Left renal cortex interstitium (tissue), 4 donors: ENCODE measurements around the gene GPR157. TPM values are rescaled to one million over a fixed set of nuclear protein-coding genes. Genes with fewer than 3 reads are reported as not detected.
"Not testable (repeated sequence)": the region's sequence is repeated elsewhere in the genome, so short reads cannot be mapped to it uniquely, and the experiment has no call there.

Experiments
- DNase-seq, 4 donors: peaks; one replicate each; pipeline ENCODE4 v3.0.0-alpha.2; 2013; ENCODE audit warnings: low read depth in 4 of 4, low spot score in 2 of 4, missing footprints in 1 of 4
- polyA plus RNA-seq, 4 donors: library from polyadenylated mRNA; unstranded; fragments of 120-200 nt; gene quantifications; one replicate each; pipeline ENCODE4 v1.2.1, GENCODE V29; 2013; ENCODE audit not compliant: insufficient read length in 4 of 4

Gene GPR157
- polyA plus RNA-seq, 4 donors, result 1.3 to 3.0 (median 1.4) TPM

DNA sequence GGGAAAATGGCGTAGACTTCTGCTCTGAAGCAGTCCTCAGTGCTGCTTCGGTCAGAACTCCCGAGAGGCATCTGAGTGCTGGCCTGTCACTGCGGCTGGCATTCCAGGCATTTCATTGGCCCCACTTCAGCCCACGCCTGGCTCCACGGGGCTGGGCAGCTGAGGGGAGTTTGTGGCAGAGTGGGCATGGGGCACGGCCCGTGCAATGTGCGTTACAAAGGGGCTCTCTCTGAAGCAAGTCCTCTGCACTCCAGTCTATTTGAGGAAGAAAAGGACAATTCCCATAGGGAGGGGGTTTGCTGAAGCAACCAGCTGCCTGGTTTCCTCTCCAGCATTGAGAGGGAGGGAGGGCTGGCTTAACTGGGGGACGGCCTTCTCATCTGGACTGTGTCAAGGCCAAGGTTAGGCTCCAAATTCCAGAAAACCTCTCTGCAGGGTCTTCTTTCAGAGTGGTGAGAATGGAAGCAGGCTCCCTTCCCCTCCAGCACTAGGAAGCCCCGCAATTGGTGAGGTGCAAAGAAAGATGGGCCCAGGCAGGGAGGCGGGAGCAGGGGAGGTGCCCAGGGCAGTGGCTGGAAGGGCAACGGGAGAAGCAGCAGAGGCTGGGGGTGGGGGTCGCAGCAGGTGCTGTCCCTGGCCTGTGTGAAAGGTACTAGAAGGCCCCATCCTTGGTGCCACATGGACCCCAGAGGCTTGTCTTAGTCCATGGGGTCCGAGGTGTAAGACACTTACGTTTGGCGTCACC is 21.1 kb upstream of the GPR157 start:
- no peak for DNase-seq

- no peak for DNase-seq
Observed at GRCh38 chr1:9149151-9149550, 20.2 kb upstream of the GPR157 start.

DNA sequence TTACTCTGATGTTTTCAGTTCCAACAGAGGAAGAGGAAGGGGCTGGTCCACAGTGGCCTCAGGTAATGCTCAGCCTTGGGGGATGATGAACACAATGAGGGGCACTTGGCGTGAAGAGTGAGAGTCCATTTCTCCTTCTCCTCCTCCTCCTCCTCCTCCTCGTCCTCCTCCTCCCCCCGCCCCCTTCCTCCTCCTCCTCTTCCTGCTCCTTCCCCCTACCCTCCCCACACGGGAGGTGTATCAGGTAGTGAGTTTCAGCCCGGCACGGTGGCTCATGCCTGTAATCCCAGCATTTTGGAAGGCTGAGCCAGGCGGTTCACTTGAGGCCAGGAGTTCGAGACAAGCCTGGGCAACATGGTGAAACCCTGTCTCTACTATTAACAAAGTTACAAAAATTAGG is 17.3 kb upstream of the GPR157 start:
- DNase-seq, result no peak

DNA sequence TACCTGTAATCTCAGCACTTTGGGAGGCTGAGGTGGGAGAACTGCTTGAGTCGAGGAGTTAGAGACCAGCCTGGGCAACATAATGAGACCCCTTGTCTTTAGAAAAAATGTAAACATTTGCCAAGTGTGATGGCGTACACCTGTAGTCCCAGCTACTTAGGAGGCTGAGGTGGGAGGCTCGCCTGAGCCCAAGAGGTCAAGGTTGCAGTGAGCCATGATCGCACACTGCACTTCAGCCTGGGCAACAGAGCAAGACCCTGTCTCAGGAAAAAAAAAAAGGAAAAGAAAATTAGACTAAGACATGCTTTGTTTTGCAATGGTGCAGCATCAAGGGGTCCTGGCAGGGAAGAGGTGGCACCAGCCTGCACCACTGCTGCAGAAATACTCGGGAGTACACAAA is 16.8 kb upstream of the GPR157 start:
- DNase-seq, result no peak

DNA sequence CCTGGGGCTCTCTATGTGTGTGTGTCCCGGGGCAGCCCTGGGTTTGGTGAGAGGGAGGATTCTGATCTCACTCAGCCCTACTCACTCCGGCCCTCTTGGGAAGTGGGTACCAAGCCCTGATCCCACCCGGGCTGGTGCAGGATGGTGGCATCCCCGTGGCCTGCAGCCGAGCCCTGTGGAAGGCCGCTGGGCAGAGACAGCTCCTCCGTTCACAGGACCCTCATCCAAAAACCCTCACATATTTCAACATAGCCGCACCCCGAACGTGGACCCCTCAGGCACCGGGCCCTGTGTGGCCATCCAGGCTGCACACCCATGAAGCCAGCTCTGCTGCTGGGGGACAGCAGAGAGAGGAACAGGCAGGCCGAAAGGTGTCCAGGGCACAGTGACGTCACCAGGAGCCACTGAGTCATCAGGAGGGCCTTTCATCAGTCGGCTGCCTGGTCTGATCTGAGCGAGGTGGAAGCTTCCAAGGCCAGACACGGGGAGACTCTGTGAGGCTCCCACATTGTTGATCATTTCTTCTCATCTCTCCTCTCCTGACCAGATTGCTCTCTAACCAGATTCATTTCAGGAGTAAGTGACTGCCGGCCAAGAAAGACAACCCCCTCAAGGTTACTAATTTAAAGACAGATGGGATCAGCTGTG is 16.2 kb upstream of the GPR157 start:
- no peak for DNase-seq

DNA sequence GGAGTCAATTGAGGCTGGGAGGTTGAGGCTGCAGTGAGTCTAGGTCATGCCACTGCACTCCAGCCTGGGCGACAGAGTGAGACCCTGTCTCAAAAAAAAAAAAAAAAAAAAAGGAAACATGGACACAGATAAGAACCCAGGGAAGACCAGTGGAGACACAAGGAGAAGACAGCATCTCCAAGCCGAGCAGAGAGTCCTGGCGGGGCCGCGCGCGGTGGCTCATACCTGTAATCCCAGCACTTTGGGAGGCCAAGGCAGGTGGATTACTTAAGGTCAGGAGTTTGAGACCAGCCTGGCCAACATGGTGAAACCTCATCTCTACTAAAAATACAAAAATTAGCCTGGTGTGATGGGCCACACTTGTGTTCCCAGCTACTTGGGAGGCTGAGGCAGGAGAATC is 15.6 kb upstream of the GPR157 start:
- DNase-seq, result not testable (repeated sequence)

- no peak for DNase-seq
Observed at GRCh38 chr1:9143250-9143649, 14.3 kb upstream of the GPR157 start.

GRCh38 chr1:9139930-9140329 is 11.0 kb upstream of the GPR157 start:
- no peak for DNase-seq

- DNase-seq, result no peak
Observed at GRCh38 chr1:9136932-9137331, 8.0 kb upstream of the GPR157 start.

DNA sequence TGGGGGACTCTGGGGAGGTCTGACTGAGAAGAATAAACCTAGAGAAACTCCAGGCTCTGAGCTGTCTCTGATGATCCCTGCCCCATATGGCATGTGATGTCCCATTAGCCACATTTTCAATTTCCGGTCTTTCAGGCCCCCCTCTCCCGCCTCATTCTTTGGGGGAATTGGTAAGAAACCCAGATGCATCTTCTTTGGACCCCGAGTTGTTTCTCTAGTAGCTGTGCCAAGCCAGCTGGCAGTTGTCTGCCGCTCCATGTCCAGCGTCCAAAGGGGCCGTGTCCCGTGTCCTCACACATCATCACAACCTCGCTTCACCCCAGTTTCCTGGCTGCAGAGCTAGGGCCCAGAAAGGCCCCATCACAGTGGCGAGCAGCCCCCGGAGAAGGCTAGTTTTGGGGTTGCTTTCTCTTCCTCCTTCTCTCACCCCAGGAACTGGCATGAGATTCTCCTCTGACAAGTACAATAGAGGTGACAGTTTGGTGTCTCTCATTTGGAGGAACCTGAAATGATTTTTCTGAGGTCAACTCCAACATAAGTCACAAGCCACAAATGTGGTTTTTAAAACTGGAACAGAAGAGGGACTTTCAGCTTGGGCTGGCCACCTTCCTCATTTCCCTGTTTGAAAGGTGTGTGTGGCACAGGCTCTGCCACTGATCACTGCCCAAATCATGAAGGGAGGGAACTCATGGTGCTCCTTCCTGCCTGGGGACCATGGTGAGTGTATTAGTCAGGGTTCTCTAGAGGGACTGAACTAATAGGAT is 6.4 kb upstream of the GPR157 start:
- DNase-seq, result no peak

DNA sequence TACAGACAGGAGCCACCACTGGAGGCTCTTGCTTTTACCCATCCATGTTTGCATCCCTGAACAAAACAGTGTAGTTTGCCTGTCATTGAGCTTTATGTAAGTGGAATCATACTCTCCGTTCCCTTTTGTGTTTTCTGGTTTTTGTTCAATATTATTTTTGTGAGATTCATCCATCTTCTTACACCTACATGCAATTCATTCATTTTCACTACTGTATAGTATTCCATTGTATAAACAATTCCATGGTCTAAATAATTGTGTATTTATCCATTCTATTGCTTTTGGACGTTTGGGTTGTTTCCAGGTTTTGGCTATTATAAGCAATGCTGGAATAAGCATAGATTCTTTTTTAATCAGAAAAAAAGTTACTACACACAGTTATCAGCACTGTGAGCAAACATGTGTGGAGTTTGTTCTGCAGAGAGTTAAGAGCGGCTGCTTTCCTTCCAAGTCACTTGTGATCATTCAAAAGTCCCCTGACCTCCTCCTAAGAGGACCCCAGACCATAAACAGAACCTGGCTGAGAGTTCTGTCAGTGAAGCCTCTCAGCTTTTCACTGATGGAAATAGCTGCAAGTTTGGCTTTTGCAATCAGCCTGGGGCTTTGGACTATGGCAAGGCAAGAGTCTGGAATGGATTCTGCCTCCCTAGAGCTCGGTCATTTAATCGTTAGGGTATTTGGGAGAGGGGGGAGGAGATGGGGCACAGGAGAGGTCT is 5.1 kb upstream of the GPR157 start:
- no peak for DNase-seq

- peak in 1 of 4 donors; percentile 25 for DNase-seq
Observed at GRCh38 chr1:9129266-9130041, 552 bp upstream of the GPR157 start.

- no peak for DNase-seq
Observed at GRCh38 chr1:9128166-9128519, 759 bp downstream of the GPR157 start.

GRCh38 chr1:9127395-9128165 is 1.3 kb downstream of the GPR157 start:
- DNase-seq, result no peak

GRCh38 chr1:9126511-9126910 is 2.4 kb downstream of the GPR157 start:
- DNase-seq, result no peak

DNA sequence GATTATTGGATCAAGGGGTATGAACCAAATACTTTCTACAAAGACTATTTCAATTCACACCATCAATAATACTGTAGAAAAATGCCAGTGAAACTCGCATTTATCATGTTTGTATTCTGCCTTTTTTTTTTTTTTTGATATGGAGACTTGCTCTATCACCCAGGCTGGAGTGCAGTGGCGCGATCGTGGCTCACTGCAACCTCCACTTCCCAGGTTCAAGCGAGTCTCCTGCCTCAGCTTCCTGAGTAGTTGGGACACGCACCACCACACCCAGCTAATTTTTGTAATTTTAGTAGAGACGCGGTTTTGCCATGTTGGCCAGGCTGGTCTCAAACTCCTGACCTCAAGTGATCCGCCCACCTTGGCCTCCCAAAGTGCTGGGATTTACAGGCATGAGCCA is 3.1 kb downstream of the GPR157 start:
- not testable (repeated sequence) for DNase-seq

GRCh38 chr1:9125325-9125724 is 3.6 kb downstream of the GPR157 start:
- no peak for DNase-seq

GRCh38 chr1:9124389-9124788 is 4.5 kb downstream of the GPR157 start:
- DNase-seq, result not testable (repeated sequence)

DNA sequence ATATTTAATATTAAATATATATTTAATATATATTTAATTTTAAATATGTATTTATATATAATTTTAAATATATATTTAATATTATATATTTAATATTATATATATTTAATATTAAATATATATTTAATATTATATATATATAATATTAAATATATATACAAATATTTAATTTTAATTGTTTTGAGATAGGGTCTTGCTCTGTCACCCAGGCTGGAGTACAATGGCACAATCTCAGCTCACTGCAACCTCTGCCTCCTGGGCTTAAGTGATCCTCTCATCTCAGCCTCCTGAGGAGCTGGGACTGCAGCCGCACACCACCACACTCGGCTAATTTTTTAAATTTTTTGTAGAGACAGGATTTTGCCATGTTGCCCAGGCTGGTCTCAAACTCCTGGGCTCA is 5.2 kb downstream of the GPR157 start:
- DNase-seq, result not testable (repeated sequence)
